ENCODE measurements around the gene SCCPDH.
"Not testable (repeated sequence)": the region's sequence is repeated elsewhere in the genome, so short reads cannot be mapped to it uniquely, and the experiment has no call there.

Gene SCCPDH

DNA sequence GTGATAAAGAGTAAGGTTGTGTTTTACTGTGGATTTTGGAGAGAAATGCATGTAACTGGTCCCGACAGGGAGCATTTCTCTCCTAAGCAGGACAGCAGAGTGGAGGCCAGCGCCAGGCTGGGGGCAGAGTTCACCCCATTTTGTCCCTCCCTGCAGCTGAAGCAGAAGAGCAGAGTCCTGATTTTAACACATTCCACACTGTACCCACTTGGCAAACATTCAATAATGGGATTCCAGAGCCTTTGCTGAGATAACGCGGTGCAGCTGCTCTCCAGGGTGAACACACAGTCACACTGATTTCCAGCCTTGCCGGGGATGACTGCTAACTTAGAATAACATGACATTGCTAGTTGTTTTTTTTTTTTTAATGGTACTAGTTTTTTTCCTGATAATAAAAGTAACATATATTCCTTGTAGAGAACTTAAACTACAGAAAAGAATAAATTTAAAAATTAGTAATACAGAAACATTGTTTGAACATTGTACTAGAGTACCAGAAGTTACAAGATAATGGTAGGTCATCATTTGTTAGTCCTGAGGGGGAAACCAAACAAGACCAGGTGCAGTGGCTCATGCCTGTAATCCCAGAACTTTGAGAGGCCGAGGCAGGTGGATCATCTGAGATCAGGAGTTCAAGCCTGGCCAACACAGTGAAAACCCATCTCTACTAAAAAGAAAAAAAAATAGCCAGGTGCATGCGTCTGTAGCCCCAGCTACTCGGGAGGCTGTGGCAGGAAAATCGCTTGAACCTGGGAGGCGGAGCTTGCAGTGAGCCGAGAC is 77.2 kb downstream of the SCCPDH start:
- DNase-seq: no peak

DNA sequence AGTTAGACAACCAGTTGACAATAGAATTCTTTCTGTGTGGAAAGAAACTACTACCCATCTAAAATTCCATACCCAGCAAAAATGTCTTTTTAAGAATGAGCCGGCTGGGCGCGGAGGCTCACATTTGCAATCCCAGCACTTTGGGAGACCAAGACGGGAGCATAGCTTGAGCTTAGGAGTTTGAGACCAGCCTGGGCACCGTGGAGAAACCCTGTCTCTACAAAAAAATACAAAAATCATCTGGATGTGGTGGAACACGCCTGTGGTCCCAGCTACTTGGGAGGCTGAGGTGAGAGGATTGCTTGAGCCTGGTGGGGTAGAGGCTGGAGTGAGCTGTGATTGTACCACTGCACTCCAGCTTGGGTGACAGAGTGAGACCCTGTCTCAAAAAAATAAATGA is 79.2 kb downstream of the SCCPDH start:
- DNase-seq: no peak

DNA sequence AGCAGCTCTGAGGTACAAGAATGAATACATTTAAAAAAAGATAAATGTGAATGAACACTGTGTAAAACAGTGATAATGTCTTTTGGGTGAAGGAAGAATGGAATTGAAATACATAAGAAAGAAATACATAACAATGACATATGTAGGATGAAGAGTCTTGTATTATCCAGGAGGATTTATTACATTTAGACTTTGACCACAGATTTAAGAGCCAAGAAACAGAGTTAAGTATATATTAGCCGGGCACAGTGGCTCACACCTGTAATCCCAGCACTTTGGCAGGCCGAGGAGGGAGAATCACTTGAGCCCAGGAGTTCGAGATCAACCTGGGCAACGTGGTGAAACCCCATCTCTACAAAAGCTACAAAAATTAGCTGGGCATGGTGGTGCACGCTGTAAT is 79.7 kb downstream of the SCCPDH start:
- DNase-seq: no peak

DNA sequence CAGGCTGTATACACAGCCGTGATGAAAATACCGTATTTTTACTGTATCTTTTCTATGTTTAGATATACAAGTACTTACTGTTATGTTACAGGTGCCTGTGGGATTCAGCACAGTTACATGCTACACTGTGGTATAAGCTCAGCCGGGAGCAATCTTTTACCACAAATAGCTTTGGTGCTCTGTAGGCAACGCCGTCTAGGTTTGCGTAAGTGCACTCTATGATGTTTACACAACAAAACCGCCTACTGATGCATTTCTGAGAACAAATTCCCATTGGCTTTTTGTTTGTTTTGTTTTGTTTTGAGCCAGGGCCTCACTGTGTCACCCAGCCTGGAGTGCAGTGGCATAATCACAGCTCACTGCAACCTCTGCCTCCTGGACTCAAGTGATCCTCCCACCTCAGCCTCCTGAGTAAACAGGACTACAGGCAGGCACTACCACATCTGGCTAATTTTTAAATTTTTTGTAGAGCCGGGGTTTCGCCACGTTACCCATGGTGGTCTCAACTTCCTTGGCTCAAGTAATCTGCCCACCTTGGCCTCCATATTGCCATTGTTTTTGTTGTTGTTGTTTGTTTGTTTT is 81.0 kb downstream of the SCCPDH start:
- DNase-seq: no peak

DNA sequence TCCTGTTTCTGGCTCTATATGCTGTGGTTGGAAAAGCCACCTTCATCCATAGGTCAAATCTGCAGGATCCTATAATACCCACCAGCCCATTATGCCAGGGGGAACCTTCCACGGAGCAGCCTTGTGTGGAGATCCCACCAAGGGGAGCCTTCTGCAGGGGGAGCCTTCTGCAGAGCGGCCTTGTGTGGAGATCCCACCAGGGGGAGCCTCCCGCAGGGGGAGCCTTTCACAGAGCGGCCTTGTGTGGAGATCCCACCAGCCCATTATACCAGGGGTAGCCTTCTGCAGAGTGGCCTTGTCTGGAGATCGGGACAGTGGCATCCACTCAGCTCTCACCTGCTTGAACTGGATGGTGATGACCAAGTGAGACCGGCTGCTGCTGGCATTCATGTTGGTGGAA is 85.3 kb downstream of the SCCPDH start:
- no peak for DNase-seq

DNA sequence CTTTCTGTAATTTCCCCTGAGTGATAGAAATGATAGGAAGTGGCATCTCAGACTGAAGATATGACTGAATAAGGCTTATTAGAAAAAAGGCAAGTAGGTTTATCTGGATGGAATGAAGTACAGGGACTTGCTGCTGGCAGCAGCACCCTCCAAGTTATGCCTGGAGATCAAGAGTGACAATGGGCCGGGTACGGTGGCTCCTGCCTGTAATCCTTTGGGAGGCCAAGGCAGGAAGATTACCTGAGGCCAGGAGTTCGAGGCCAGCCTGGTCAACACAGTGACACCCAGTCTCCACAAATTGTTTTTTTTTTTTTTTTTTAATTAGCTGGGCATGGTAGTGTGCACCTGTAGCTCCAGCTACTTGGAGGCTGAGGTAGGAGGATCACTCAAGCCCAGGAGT is 87.8 kb downstream of the SCCPDH start:
- DNase-seq: no peak

DNA sequence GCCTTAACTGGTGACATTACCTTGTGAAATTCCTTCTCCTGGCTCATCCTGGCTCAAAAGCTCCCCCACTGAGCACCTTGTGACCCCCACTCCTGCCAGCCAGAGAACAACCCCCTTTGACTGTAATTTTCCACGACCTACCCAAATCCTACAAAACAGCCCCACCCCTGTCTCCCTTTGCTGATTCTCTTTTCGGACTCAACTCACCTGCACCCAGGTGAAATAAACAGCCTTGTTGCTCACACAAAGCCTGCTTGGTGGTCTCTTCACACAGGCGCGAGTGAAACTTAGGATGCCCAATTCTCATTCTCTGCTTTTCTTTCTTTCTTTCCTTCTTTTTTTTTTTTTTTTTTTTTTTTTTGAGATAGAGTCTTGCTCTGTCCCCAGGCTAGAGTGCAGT is 89.1 kb downstream of the SCCPDH start:
- not testable (repeated sequence) for DNase-seq

DNA sequence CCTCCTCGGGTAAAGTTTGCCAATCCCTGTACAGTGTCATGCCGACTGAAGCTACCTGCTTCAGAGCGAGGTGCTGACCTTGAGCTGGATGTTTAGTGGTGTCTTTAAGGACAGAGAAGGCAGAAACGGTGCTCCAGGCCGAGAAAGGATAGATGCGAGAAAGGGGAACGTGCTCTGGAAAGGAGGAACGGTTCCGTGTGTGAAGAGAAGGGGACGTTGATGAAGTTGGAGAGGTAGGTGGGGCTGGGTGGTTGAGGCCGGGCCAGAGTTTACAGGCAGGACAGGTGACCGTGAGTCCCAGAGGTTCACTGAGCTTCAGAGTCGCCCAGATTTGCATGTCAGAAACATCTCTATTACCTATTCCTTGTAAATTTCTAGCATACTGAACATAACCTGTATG is 90.7 kb downstream of the SCCPDH start:
- DNase-seq: no peak

DNA sequence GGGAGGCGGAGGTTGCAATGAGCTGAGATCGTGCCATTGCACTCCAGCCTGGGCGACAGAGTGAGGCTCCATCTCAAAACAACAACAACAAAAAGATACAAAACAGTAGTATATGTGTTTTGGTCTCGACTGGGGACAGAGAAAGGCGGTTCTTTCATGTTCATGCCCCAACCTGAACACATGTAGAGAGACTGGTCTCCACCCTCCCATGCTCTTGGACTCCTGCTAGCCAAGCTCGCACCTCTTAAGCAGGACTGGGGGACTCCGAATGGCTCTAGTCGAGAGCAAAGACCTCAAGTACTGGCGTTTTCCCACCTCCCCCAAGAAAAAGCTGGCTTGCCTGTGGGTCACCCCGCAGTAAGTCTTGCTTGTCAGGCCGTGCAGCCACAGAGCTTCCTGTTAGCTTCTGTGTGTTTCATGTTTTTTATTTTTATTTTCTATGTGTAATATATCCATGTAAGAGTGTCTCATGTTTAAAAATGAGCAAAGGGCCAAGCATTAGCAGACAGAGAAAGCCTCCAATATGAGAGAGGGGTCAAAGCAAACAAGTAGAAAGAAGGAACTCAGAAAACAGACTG is 91.6 kb downstream of the SCCPDH start:
- no peak for DNase-seq
